GM18498 (cell line): ENCODE data around the gene CAPN8.

Experiments used
- ATAC-seq: cut with Tn5 transposase; IDR thresholded peaks from one replicate; pipeline ENCODE4 v1.9.1; 2021; ENCODE audit warnings: mild to moderate bottlenecking, moderate library complexity; ENCODE audit not compliant: unreplicated experiment

The CAPN8 gene

DNA sequence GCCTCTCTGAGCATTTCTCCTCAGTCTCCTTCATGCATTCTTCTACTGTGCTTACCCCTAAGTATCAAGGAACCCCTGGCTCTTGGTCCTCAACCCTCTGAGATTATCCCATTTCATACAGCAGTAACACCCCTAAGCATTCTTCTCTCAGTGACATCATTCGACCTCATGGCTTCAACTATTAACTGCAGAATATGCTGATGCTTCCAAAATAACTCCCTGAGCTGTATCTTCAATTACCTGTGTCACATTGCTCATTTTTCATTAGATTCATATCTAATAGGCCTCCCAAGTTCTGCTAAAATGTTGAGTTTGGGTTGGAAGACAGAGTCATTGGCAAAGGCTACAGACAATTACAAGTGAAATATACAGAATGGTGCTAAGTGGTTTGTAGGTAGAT, 7.5 kb downstream of the CAPN8 start:
- ATAC-seq = no peak

DNA sequence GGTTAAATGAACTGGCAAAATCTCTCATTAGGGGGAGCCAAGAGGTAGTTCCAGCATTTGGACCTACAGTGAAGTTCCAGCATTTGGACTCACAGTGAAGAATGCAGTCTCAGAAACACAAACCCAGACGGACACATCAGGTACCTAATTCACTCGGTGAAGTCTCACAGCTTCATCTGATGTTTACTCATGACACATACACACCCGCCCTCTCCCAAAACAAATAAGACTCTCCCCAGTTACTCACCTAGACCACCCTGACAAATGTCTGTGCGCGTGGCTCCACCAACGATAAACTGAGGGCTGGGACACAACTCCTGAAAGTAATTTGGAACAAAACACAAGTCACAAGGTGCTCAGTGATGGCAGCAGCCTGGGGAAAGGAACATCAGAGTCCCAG, 11.4 kb downstream of the CAPN8 start:
- ATAC-seq = no peak

DNA sequence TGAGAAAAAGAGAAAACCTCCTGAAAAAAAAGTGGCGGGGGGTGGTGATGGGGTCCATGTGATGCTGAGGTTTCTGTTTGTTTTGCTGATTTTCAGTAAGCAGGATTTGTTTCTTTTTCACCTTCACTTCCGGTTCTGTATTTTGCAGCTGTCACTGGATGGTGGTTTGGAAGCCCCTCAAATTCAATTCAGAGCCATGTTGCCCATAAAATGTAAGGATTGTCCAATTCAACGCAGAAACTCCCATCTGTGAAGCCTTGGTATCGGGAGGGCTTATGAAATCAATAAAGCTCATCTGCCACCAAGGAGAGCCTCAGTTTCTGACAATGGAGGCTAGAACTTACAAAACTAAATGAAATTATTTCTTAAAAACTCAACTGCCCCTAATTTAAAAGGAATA, 12.1 kb downstream of the CAPN8 start:
- ATAC-seq = no peak

DNA sequence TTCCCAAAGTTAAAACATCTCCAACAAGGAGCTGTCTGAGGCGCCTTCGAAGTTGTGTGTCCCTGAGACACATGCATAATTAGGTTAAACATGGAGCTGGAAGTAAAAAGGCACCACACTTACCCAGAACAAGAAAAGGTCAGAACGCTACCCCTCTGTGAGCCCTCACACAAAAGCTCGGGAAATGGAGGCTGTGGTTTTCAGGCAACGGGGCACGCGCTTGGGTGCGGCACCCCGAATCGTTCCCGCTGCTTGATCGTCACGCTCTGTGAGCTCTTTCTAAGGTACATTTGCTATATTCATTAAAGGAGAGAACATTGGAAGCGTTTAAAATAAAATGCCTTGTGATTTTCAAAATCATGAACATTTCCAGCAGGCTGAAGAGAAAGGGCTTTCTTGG, 12.5 kb downstream of the CAPN8 start:
- no peak for ATAC-seq

DNA sequence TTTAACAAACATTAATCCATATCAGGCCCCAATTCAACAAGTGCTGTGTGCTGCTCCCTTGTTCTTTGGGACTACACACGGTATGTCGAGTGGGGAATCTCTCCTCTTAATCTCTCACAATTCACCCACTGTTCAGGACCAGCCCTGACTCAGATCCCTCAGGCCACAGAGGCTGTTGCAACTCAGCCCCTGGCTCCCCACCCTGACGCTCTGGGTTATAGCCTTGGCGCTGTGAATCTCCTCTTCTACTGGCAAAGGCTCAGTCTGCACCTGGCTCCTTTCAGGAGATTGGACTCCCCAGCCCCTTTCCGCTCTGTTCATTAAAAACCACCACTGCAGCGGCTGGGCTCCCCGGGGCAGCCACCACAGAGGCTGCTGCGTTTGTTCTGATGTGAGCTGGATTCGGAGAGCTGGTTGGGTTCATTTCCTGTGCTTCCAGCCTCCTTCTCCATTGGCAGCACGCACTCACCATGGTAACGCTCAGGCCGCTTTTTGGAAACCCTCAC, 13.0 kb downstream of the CAPN8 start:
- no peak for ATAC-seq

DNA sequence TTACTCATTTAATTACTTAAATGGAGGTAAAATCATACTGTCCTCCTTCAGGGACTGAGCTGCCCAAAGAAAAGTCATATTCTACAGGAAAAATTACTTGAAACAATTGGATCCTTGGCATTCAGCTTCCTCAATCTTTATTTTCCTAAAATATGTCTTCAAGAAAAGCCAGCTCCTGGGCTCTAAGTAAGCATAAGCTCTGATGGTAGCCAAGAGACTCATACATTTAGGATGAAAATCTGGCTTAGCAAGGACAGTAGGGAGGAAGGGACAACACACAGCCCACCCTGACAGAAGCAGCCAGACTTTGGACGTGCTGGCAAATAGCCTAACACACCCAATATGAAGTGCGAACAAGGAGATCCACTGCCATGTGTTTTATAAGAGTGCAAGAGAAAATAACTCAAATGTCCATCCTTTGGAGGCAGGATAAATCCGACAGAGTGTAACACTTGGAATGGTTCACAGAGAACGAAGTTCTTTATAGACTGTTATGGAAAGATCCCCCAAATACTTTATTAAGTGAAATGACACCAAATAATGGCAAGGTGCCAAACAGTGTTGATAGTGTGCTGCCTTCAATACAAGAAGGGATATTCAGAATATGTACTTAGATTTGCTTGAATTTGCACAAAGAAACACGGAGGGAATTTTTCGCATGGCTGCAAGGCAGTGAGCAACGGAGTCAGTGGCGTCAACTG, 14.1 kb downstream of the CAPN8 start:
- ATAC-seq = no peak

DNA sequence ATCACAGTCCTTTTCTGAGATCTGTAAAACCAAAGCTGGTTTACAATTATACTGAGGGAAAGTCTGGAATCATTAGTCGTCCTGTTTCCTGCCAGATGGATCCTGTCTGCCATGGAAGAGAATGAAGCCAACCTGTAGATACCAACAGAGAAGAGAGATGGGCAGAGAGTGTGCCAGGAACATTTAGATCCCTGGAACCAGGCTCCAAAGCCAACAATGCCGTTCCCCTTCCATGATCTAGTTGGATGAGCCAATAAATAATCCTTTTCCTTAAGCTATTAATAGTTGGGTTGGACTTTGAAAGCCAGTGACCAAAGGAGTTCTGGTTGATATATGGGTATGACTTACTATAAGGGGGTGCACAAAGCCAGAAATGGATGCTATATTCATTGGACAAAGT, 15.0 kb downstream of the CAPN8 start:
- no peak for ATAC-seq

DNA sequence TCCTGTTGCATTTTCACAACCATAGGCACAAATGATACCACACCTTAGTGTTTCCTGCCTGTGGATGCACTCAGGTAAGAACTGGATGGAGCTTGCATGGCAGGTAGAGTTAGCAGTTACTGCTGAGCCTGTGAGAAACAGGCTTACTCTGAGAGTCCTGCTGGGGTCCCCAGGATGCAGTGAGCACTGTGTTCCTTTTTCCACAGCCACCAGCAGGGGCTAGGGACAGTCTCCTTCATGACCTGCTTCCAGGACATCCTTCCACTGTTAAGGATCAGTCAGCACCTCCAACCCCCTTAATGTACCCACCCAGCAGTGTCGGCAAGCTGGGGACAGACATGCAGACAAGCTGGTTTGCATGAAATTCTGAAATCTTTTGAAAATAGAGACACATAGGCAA, 16.3 kb downstream of the CAPN8 start:
- ATAC-seq = no peak

DNA sequence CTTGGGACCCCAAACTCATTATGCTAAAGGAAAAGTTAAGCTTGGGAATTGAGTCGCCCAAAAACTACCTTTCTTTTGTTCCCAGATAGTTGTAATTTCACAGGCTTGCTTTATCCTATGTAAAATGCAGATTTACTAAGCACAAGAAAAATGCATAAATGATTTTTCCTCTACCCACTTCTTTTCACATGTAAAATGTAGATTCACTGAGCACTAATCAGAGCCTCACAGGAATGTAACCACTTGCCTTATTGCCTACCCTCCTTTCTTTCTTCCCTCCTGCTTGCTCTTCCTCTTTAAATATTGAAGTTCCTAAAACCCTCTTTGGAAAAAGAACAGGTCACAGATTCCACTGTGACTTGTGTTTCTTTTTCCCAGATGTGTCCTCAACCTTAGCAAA, 18.3 kb downstream of the CAPN8 start:
- ATAC-seq = no peak

DNA sequence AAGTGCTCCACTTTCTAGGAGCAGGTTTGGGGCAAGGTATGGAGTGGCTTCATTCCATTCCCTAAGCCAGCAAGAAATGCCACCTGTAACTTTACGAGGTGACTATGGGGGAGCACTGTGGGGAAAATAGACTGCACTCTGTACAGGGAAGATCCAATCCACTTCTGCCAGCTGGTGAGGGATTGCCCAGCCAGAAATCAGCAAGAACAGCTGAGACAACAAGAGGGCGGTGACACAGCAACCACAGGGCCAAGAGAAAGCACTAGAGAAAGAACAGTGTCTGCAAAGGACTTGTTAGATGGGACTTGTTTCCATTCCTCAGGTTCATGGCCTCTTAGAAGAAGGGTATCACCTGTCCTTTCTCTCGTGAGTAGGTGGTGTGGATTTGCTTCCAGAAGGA, 19.6 kb downstream of the CAPN8 start:
- ATAC-seq = no peak

DNA sequence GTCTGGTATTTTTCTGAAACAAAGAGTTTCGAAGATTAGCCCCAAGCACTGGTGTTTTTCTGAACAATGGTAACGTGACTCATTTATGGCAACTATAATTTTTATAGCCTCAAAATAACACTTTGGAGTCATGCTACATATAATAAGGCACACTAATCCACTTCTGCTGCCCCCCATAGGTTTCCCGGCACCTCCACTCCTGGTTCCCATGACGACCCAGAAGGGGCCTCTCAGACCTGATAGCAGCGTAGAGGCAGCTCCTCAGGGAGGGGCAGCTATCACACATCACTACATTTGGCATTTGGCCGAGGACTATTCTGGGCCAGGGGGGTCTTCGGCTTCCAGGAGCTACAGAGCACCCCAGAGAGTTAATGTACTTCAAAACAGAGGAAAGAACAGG, 23.3 kb downstream of the CAPN8 start:
- no peak for ATAC-seq

DNA sequence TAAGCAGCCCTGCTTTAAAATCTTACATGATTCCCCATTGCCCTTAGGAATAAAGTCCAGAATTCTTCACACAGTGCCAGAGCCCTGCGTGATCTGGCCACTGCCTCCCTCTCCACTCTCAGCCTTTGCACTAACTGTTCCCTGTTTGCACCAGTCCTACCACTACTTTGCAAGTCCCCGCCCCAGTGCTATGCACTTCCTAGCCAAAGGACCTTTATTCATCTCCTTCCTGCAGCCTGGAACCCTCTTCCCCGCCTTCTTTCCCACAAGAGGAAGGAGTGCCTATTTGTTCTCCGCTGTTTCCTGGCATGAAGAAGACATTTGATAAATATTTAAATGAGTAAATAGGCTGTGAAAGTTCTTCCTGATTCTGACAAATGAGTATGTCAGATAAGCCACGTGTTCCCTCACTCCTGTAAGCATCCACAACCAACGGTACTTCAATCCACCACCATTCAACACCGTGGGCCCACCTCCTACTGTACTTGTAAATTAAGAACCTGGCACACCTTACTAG, 23.9 kb downstream of the CAPN8 start:
- no peak for ATAC-seq

DNA sequence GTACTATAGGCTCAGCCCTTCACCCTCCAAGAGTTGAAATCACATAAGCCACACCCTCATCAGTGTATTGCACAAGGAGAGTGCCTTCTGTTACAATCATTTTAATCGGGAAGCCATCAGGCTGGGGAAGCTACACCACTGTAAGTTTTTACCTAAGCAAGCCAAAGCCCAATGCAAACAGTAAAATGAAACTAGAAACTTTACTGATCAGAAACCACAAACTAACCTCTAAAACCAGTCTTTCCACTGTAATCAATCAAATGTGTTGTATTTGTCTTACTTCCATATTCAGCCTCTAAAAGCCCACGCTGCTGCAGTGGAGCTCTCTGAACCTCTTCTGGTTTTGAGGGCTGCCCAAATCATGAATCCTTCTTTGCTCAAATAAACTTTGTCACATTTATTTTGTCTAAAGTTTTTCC, 26.2 kb downstream of the CAPN8 start:
- ATAC-seq = no peak

DNA sequence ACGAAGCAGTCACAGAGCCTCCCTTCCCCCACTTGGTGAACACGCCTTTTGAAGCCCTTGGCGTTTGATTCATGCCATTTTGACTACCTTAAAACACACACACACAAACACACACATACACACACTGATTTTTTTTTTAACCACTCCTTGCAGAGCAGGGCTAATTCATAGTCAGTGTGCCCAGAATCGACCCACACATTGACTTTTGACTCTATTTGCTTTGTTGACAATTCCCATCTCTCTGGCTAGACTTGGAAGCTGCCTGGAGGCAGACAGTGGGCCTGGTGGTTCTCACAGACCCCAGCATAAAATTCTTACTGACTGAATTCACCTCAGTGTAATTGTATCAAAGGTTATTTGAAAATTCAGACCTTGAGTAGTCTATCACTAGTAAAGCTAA, 30.3 kb downstream of the CAPN8 start:
- ATAC-seq = no peak

DNA sequence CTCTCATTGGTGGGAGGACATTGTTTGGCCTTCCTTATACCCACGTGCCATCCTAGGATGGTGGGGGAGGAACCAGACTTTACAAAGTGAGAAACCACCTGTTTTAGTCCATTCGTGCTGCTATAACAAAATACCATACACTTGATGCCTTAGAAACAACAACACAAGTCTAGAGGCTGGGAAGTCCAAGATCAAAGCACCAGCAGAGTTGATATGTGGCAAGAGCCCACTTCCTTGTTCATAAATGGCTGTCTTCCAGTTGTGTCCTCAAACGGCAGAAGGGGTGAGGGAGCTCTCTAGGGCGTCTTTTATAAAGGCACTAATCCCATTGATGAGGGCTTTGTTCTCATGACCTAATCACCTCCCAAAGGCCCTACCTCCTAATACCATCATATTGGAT, 31.1 kb downstream of the CAPN8 start:
- no peak for ATAC-seq

DNA sequence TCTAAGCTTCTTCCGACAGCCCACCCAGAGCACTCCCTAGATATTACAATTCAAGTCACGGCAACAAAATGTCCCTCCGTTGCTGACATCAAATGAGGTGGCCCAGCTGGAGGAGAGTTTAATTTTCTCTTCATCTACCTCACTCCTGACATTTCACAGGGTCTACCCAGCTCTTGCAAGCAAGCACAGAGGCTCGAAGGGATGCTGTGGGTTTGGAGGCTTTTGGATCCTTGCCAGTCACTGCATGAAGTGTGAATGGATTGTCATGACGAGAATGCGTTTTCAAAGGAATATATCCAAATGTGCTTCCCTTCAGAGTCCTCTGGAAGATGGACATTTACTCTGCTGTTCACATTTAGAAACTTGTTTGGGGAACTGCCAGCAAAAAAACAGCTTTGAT, 33.5 kb downstream of the CAPN8 start:
- no peak for ATAC-seq

DNA sequence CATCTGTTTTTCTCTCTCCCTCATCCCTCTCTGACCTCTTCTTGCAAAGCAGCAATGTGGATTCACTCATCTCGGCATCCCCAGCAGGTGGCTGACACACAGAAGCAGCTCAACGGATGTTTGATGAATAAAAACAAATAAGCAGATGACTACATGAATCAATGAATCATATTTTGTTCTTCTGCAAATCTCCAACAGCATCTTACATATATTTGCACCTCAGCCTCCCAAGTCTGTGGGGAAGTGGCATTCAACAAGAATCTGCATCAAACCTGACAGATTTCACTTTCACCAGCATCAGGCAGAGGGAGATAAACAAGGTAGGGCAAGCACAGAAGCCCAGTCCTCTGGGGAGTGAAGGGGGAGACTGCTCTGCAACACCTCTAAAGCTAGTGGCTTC, 34.0 kb downstream of the CAPN8 start:
- ATAC-seq = no peak

DNA sequence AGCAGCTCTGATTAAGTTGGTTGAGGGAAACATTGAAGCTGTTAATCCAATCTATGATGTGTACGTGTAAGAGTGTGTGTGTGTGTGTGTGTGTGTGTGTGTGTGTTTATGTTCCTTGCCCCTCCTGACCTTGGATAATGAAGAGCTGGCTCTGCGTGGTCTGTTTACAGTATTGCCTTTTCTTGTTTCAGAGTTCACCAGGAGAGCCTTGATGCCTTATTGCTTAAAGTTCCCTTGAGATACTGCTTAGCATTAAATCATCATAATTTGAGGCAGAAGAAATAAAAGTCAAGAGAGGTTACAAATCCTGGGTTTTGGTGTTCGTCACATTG, 36.4 kb downstream of the CAPN8 start:
- ATAC-seq = no peak

DNA sequence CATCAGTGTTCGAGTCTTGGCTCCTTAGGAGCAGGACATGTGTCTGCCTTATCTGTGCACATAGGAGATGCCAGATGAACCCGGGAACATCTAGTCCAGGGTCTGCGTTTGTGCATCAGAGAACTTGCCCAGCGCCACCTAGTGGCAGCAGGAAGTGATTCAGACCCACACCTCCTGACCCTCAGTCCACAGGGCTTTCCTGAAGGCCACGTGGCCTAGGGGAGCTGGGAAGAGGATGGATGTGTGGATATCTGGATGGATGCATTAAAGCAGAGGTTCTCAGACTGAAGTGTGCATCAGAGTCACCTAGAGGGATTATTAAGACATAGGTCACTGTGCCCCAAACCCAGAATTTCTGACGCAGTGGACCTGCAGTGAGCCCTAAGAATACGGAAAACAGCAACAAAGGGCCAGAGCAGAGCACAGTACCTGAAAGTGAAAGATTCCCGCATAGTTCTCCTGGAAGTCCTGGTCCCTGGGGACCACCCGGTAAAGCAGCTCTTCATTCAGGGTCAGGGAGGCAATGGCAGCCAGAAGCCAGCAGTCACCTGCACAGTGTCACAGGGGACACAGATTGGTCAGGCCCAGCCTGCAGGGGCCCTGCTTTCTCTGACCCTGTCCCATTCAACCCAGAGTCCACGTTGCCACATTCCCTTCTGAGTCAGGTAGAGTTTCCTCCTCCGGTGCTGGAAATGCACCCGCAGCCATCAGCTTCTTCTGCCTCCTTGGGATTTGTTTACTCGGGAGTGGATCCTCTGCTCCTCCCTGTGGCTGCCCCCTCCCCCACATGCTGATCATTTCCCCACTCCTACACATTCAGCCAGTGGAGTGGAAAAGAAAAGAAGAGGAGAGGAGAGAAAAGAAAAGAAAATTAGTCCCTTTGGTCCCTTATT, 37.0 kb downstream of the CAPN8 start:
- no peak for ATAC-seq

DNA sequence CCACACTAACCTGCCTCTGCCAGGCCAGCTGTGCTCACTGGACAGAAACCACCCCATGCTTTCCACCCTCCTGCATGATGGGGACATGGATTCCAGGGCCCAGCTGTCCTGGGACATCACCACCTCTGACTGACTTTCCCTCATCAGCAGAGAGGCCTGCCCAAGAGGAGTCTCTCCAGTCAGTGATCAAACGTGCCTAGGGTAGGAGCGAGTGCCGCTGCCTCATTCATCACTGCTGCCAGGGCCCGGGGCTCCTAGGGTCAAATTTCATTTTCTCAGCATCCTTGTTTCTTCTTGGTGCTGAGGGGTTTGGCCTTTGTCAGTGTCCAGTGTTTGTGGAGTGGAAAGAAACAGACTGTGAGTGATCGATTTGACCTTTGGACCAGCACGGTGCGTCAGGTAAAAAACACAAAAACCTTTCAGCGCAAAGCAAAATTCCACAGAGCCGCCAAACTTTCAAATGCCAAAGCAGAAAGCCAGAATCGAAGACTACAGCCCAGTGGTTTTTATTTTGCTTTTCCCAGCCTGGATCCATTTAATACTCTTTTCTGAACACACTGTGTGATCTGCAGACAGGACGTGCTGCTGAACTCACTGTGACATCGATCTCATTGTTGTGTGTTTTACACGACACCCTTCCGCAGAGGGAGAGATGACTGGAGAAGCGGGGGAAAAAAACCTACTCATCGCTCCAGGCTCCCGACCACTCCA, 43.2 kb downstream of the CAPN8 start:
- no peak for ATAC-seq

DNA sequence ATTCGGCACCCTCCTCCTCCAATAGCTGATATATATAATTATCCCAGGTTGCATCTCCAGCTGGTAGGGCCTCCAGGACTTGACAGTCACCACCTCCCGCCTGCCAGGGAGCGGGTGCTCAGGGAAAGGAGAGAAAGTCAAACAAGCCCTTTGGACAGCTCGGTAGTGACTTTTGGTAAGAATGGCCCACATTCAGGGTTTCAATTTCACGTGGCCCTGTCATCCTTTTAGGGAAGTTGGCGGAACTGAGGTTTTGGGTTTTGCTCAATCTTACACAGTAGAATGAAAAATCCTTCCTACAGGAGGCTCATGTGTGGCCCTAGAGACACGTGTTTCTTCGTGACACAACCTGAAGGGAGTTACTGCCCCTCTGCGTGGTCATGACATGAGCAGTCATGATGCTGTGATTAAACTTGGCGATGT, 44.2 kb downstream of the CAPN8 start:
- peak; percentile 84 for ATAC-seq
